HepG2 (cell line): ENCODE results near the gene KCTD6. TPM values are rescaled to one million over a fixed set of nuclear protein-coding genes. Genes with fewer than 3 reads are reported as not detected.

Source experiments
- AKNA ChIP-seq: sonication (generic); formaldehyde crosslinking; IDR thresholded peaks from 2 replicates; pipeline ENCODE4 v1.4.0; 2020; ENCODE audit warnings: missing genetic modification reagents, borderline replicate concordance
- CREB1 ChIP-seq, 2 experiments: fragments of 450-650 bp in 1 of 2; IDR thresholded peaks; 2 replicates each; pipeline ENCODE4 v1.6.1; 2016 to 2017; ENCODE audit warnings: control low read depth in 1 of 2, mild to moderate bottlenecking in 1 of 2, missing compliant biosample characterization in 1 of 2, missing genetic modification characterization in 1 of 2
- CTCF ChIP-seq: sonication (generic); formaldehyde crosslinking; IDR thresholded peaks from 2 replicates; pipeline ENCODE4 v1.5.0; 2020; ENCODE audit warnings: mild to moderate bottlenecking, missing genetic modification reagents, moderate library complexity
- FOSL1 ChIP-seq: sonication (generic); formaldehyde crosslinking; IDR thresholded peaks from 2 replicates; pipeline ENCODE4 v1.9.0; 2021; ENCODE audit warnings: missing genetic modification reagents, borderline replicate concordance
- KDM2A ChIP-seq: sonication (generic); formaldehyde crosslinking; IDR thresholded peaks from 2 replicates; pipeline ENCODE4 v1.4.0; 2020; ENCODE audit warnings: low read depth, missing genetic modification reagents, borderline replicate concordance
- NCOR1 ChIP-seq: fragments of 200-600 bp; sonication (generic); IDR thresholded peaks from 2 replicates; pipeline ENCODE4 v1.7.0; 2017; ENCODE audit warnings: antibody characterized with exemption, low read length, borderline replicate concordance
- NFKBIZ ChIP-seq: IDR thresholded peaks from 2 replicates; pipeline ENCODE4 v1.6.1; 2018; ENCODE audit warnings: missing genetic modification reagents, missing compliant biosample characterization
- RFXAP ChIP-seq: sonication (generic); formaldehyde crosslinking; IDR thresholded peaks from 2 replicates; pipeline ENCODE4 v1.4.0; 2020; ENCODE audit warnings: missing genetic modification reagents, borderline replicate concordance
- SMAD1 ChIP-seq: sonication (generic); formaldehyde crosslinking; IDR thresholded peaks from 2 replicates; pipeline ENCODE4 v1.4.0; 2020; ENCODE audit warnings: missing genetic modification reagents, low read depth, mild to moderate bottlenecking, borderline replicate concordance
- SMAD3 ChIP-seq: sonication (generic); formaldehyde crosslinking; IDR thresholded peaks from 2 replicates; pipeline ENCODE4 v1.4.0; 2020; ENCODE audit warnings: missing genetic modification reagents
- SSRP1 ChIP-seq: IDR thresholded peaks from 2 replicates; pipeline ENCODE4 v1.6.1; 2016; ENCODE audit warnings: control low read depth
- STAG1 ChIP-seq: sonication (generic); formaldehyde crosslinking; IDR thresholded peaks from 2 replicates; pipeline ENCODE4 v1.4.0; 2020; ENCODE audit warnings: missing genetic modification reagents
- TARDBP ChIP-seq: sonication (generic); formaldehyde crosslinking; IDR thresholded peaks from 2 replicates; pipeline ENCODE4 v1.8.0; 2022; ENCODE audit warnings: mild to moderate bottlenecking, missing genetic modification reagents
- THAP9 ChIP-seq: sonication (generic); formaldehyde crosslinking; IDR thresholded peaks from 2 replicates; pipeline ENCODE4; 2020; ENCODE audit warnings: missing genetic modification reagents, mild to moderate bottlenecking, borderline replicate concordance
- ZNF333 ChIP-seq: sonication (generic); formaldehyde crosslinking; IDR thresholded peaks from 2 replicates; pipeline ENCODE4 v1.4.0; 2020; ENCODE audit warnings: mild to moderate bottlenecking, missing genetic modification reagents, borderline replicate concordance
- ZNF350 ChIP-seq: sonication (generic); formaldehyde crosslinking; IDR thresholded peaks from 2 replicates; pipeline ENCODE4 v1.4.0; 2020; ENCODE audit warnings: mild to moderate bottlenecking, low read depth, missing genetic modification reagents, borderline replicate concordance
- ZNF496 ChIP-seq: sonication (generic); formaldehyde crosslinking; IDR thresholded peaks from 2 replicates; pipeline ENCODE4 v1.8.1; 2023; ENCODE audit warnings: mild to moderate bottlenecking, moderate library complexity, missing genetic modification reagents; ENCODE audit not compliant: insufficient replicate concordance
- ZNF619 ChIP-seq: sonication (generic); formaldehyde crosslinking; IDR thresholded peaks from 2 replicates; pipeline ENCODE4 v1.4.0; 2020; ENCODE audit warnings: mild to moderate bottlenecking, missing genetic modification reagents
- polyA plus RNA-seq, 8 experiments: library from polyadenylated mRNA; depleted of rRNA in 3 of 8; stranded (reverse) in 7 of 8; unstranded in 1 of 8; fragments of >200 nt; fragmentation: Illumina TruSeq in 4 of 8; extraction: Trizol in 4 of 8; gene quantifications; 2 replicates each; pipeline versions ENCODE4 v1.2.1 to v1.2.3, GENCODE V29; 2011 to 2016; ENCODE audit warnings: low read depth in 4 of 8, missing spikeins in 1 of 8, mixed read lengths in 1 of 8; ENCODE audit not compliant: insufficient read depth in 1 of 8
- total RNA-seq, 5 experiments: library from RNA; depleted of rRNA; stranded (reverse); fragments of >200 nt; fragmentation: Illumina TruSeq; extraction: Trizol; gene quantifications; 2 replicates each; pipeline ENCODE4 v1.2.3, GENCODE V29; 2016; ENCODE audit warnings: low read depth in 1 of 5

Gene KCTD6
- total and polyA plus RNA-seq, 2 of the 13 experiments (the other 11 are each of a cell fraction or from before 2014, with no cell fraction given): 13.4 to 14.2 TPM

GRCh38 chr3:58535531-58536500 is 43.9 kb downstream of the KCTD6 start (continued):
- TF ChIP-seq AKNA (CRISPR knock-in tag): no peak
- 0 out of 2 replicates have a peak, but pooled peaks have one; percentile 26 for TF ChIP-seq KDM2A (CRISPR knock-in tag)
- peak; percentile 77; the same call in 1 of the 2 replicates for TF ChIP-seq SSRP1
- TF ChIP-seq ZNF333 (CRISPR knock-in tag): no peak
- no peak; the same call in 1 of the 2 replicates for TF ChIP-seq TARDBP (CRISPR knock-in tag)
- TF ChIP-seq ZNF619 (CRISPR knock-in tag): 0 out of 2 replicates have a peak, but pooled peaks have one; percentile 42
- TF ChIP-seq ZNF496 (CRISPR knock-in tag): no peak
- no peak for TF ChIP-seq CREB1 (IDR thresholded peaks at IDR 0.05)
- peak; percentile 73 for TF ChIP-seq CREB1 (CRISPR knock-in tag; IDR thresholded peaks at IDR 0.05)
- peak; percentile 54; the same call in 1 of the 2 replicates for TF ChIP-seq RFXAP
- TF ChIP-seq THAP9 (CRISPR knock-in tag): no peak
- no peak for TF ChIP-seq STAG1 (CRISPR knock-in tag)
- no peak for TF ChIP-seq SMAD3 (CRISPR knock-in tag)
- TF ChIP-seq FOSL1 (CRISPR knock-in tag): 0 out of 2 replicates have a peak, but pooled peaks have one; percentile 20
- 0 out of 2 replicates have a peak, but pooled peaks have one; percentile 27 for TF ChIP-seq NFKBIZ
- TF ChIP-seq CTCF: peak; percentile 22; the same call in 1 of the 2 replicates
- 0 out of 2 replicates have a peak, but pooled peaks have one; percentile 77 for TF ChIP-seq ZNF350 (CRISPR knock-in tag)
- peak; percentile 94 for TF ChIP-seq NCOR1
- TF ChIP-seq SMAD1 (CRISPR knock-in tag): 0 out of 2 replicates have a peak, but pooled peaks have one; percentile 44
